Measurements from ENCODE around the gene ELFN2. TPM values are rescaled to one million over a fixed set of nuclear protein-coding genes. Genes with fewer than 3 reads are reported as not detected.

Gene ELFN2
- total RNA-seq, 2 donors from 2014 or later, result not detected

DNA sequence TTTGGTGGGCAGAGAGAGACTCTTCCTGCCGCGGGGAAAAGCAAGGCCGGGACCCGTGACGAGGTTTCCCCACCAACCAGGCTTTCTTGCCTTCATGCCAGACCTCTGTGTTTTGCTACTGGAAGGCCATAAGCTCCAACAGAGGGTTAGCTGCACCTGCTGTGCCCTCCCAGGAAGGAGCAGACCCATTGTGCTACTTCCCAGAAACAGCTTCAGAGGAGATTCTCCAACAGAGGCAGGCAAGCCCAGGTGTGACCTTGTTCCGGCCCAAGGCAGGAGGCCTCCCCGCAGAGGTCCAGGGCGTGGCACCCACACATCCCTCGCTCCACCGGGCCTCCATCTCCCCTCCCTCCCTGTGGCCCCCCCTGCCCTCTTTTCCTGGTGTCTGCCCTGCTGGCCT is 57.8 kb downstream of the ELFN2 start:
- no peaks in the 10 kb centered on the region for H3K9me3 ChIP-seq
- H3K4me1 ChIP-seq (ENCODE audit: control insufficient read depth in 1 of 2, low read depth in 2 of 2), result no peaks in the 10 kb centered on the region
- no peak for DNase-seq (ENCODE audit: low spot score)
- TF ChIP-seq, protein P1, sequence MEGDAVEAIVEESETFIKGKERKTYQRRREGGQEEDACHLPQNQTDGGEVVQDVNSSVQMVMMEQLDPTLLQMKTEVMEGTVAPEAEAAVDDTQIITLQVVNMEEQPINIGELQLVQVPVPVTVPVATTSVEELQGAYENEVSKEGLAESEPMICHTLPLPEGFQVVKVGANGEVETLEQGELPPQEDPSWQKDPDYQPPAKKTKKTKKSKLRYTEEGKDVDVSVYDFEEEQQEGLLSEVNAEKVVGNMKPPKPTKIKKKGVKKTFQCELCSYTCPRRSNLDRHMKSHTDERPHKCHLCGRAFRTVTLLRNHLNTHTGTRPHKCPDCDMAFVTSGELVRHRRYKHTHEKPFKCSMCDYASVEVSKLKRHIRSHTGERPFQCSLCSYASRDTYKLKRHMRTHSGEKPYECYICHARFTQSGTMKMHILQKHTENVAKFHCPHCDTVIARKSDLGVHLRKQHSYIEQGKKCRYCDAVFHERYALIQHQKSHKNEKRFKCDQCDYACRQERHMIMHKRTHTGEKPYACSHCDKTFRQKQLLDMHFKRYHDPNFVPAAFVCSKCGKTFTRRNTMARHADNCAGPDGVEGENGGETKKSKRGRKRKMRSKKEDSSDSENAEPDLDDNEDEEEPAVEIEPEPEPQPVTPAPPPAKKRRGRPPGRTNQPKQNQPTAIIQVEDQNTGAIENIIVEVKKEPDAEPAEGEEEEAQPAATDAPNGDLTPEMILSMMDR (IDR thresholded peaks at IDR 0.05), result no peak
- H3K27me3 ChIP-seq (replicated peaks; ENCODE audit: insufficient read depth), result no peaks in the 10 kb centered on the region
- no peak for ATAC-seq (ENCODE audit: insufficient number of reproducible peaks, low FRiP score, low read depth)
- no peak overlapping the region for H3K4me3 ChIP-seq
- H3K27ac ChIP-seq, result no peak overlapping the region
- H3K36me3 ChIP-seq, result no peaks in the 10 kb centered on the region

DNA sequence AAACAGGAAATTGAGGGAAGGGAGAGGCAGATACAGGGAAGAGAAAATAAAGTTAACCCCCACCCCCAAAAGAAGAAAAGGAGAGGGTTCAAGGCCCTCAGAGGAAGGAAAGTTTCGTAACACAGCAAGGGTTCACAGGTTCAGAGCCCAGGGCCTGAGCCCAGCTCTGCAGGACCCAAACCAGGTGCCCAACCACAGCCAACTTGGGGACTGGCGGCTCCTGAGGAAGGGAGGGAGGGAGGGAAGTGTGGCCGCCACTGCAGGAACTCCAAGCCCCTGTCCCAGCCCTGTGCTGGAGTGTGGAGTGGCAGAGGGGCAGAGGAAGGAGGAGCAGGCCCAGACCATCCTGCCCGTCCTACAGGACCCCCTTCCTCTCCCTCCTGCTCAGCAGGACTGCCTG is 59.2 kb downstream of the ELFN2 start:
- TF ChIP-seq, protein P1 (IDR thresholded peaks at IDR 0.05), result no peak

DNA sequence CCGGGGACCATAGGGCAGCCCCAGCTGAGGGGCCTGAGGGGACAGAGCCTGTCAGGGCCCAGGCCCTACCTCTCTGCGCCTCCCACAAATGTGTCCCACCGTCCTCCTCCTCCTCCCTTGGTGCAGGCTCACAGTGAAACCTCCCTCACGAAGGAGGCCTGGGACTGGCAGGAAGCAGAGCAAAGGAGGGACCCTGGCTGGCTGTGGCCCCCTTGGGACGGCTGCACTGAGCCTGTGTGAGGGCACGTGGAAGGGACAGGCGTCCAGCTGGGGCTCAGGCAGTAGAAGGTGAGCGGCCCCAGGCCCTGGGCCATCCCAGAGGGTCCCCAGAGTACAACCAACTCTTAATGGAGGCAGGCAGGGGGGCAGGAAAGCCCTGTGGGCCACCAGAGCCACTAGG is 60.7 kb downstream of the ELFN2 start:
- H3K27me3 ChIP-seq (replicated peaks; ENCODE audit: insufficient read depth), result no peaks in the 10 kb centered on the region
- H3K9me3 ChIP-seq, result no peaks in the 10 kb centered on the region
- ATAC-seq (ENCODE audit: insufficient number of reproducible peaks, low FRiP score, low read depth) (no peak), DNase-seq (ENCODE audit: low spot score) (no peak)
- H3K27ac ChIP-seq, result no peak overlapping the region
- no peak overlapping the region for H3K4me3 ChIP-seq
- TF ChIP-seq, protein P1 (IDR thresholded peaks at IDR 0.05), result no peak
- H3K36me3 ChIP-seq, result no peaks in the 10 kb centered on the region
- no peaks in the 10 kb centered on the region for H3K4me1 ChIP-seq (ENCODE audit: control insufficient read depth in 1 of 2, low read depth in 2 of 2)

More for the DNA sequence above, 59.2 kb downstream of the ELFN2 start:
- Histone ChIP-seq H3K9me3 (no peaks in the 10 kb centered on the region), H3K27me3 (replicated peaks; ENCODE audit: insufficient read depth) (no peaks in the 10 kb centered on the region), H3K27ac (no peak overlapping the region), H3K4me1 (ENCODE audit: control insufficient read depth in 1 of 2, low read depth in 2 of 2) (no peaks in the 10 kb centered on the region), H3K36me3 (no peaks in the 10 kb centered on the region), H3K4me3 (no peak overlapping the region)
- DNase-seq (ENCODE audit: low spot score) (no peak), ATAC-seq (ENCODE audit: insufficient number of reproducible peaks, low FRiP score, low read depth) (no peak)

DNA sequence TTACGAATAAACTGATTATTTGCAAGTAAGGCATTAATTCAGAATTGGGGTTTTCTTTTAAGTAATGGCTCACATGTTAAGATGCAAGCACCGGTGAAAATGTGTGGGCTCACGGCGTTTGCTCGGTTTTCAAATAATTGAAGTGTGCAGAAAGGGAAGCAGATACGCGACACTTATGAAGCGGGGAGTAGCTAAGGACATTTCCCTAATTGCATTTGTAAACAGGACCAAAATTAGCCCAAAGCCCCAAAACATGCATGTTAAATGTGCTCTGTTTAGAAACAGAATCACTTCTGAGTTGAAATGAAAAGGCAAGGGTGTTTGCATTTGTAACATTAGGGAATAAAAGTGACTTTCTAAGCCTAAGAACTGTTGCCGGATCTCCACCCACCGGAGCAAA is 61.3 kb downstream of the ELFN2 start:
- H3K27me3 ChIP-seq (replicated peaks; ENCODE audit: insufficient read depth), result no peaks in the 10 kb centered on the region
- H3K9me3 ChIP-seq, result no peaks in the 10 kb centered on the region
- no peaks in the 10 kb centered on the region for H3K36me3 ChIP-seq
- H3K27ac ChIP-seq, result no peak overlapping the region
- DNase-seq (ENCODE audit: low spot score) (no peak), ATAC-seq (ENCODE audit: insufficient number of reproducible peaks, low FRiP score, low read depth) (no peak)
- H3K4me1 ChIP-seq (ENCODE audit: control insufficient read depth in 1 of 2, low read depth in 2 of 2), result no peaks in the 10 kb centered on the region
- no peak overlapping the region for H3K4me3 ChIP-seq
- TF ChIP-seq, protein P1 (IDR thresholded peaks at IDR 0.05), result no peak

DNA sequence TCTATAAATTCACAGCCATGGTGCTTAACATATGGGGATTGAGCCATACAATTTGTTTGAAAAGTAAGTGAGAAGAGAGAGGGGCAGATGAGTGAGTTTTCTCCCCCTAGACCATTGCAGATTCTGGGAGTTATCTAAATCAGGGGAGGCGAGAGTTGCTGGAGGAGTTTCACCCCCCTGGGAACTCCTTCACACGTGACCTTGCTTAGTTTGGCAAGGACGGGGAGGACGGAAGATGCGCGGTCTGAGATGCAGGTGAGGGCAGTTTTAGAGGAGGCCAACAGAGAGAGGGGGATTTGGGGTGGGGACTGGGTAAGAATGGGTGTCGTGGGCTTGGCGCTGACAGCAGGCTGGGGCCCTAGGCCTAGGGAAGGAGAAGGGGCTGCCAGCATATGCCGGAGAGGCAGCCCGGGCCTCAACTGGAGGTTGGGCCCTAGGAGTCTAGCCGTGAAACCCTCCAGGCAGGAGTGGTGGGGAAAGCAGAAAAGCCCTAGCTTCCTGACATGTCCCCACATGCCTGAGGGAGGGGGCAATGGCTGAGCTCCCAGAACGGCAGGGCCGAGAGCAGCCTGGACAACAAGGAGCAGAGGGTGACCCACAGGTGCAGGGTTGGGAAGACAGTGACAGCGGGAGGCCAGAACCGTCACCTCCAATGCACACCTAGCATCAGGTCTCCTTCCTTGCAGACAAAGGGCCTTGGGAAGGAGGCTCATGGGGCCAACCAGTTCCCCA is 63.9 kb downstream of the ELFN2 start:
- no peaks in the 10 kb centered on the region for H3K27me3 ChIP-seq (replicated peaks; ENCODE audit: insufficient read depth)
- ATAC-seq (ENCODE audit: insufficient number of reproducible peaks, low FRiP score, low read depth), result no peak
- no peak overlapping the region for H3K4me3 ChIP-seq
- H3K27ac ChIP-seq, result no peak overlapping the region
- H3K36me3 ChIP-seq, result no peaks in the 10 kb centered on the region
- DNase-seq (ENCODE audit: low spot score), result no peak
- TF ChIP-seq, protein P1 (IDR thresholded peaks at IDR 0.05), result no peak
- no peaks in the 10 kb centered on the region for H3K4me1 ChIP-seq (ENCODE audit: control insufficient read depth in 1 of 2, low read depth in 2 of 2)
- H3K9me3 ChIP-seq, result no peaks in the 10 kb centered on the region

All from thoracic aorta (tissue), 2 donors.